Neutrophil (primary cell): ENCODE data around the gene FBXL5.

Source experiments
- H3K27ac ChIP-seq: fragments of 200-600 bp; sonication (generic); 2 replicates; pipeline ENCODE4 v1.5.1; 2016; ENCODE audit warnings: mild to moderate bottlenecking, moderate library complexity
- H3K27me3 ChIP-seq: fragments of 200-600 bp; sonication (generic); 2 replicates; pipeline ENCODE4 v1.6.0; 2016; ENCODE audit warnings: mild to moderate bottlenecking
- H3K36me3 ChIP-seq: fragments of 200-600 bp; sonication (generic); 2 replicates; pipeline ENCODE4 v1.5.1; 2017
- H3K4me1 ChIP-seq, 2 experiments: fragments of 200-600 bp in 1 of 2; sonication (generic) in 1 of 2; 1 replicate in 1 of 2; 2 replicates in 1 of 2; pipeline versions ENCODE4 v1.5.1 to v1.6.1; 2013 to 2016; ENCODE audit warnings: low read depth in 1 of 2, low read length in 1 of 2, mild to moderate bottlenecking in 1 of 2, moderate library complexity in 1 of 2; ENCODE audit not compliant: control insufficient read depth in 1 of 2, insufficient read depth in 1 of 2
- H3K4me3 ChIP-seq, 2 experiments: fragments of 200-600 bp in 1 of 2; sonication (generic) in 1 of 2; 1 replicate in 1 of 2; 2 replicates in 1 of 2; pipeline ENCODE4 v1.5.1; 2013 to 2016; ENCODE audit warnings: low read depth in 1 of 2, low read length in 1 of 2, mild to moderate bottlenecking in 1 of 2, moderate library complexity in 1 of 2
- H3K9me3 ChIP-seq: fragments of 200-600 bp; sonication (generic); 2 replicates; pipeline ENCODE4 v1.5.1; 2016
- CTCF ChIP-seq: fragments of 200-600 bp; sonication (generic); IDR thresholded peaks from 2 replicates; pipeline ENCODE4 v1.5.1; 2016; ENCODE audit warnings: antibody characterized with exemption

Gene FBXL5

GRCh38 chr4:15653864-15654592 lies 1.1 kb downstream of the FBXL5 start:
- H3K4me3 ChIP-seq = peak overlapping the region; percentile 82 to 92
- peaks cover 35% of the 10 kb centered on the region for H3K36me3 ChIP-seq
- TF ChIP-seq CTCF = no peak
- peak overlapping the region; percentile 99 for H3K27ac ChIP-seq
- H3K27me3 ChIP-seq = no peaks in the 10 kb centered on the region
- H3K9me3 ChIP-seq = no peaks in the 10 kb centered on the region
- peaks cover 66 to 88% of the 10 kb centered on the region in 2 experiments for H3K4me1 ChIP-seq

GRCh38 chr4:15653420-15653819 lies 1.7 kb downstream of the FBXL5 start:
- Histone ChIP-seq H3K9me3 (no peaks in the 10 kb centered on the region), H3K27ac (peak overlapping the region; percentile 99), H3K36me3 (peaks cover 41% of the 10 kb centered on the region), H3K27me3 (no peaks in the 10 kb centered on the region), H3K4me3 (peak overlapping the region; percentile 82 to 92), H3K4me1 (peaks cover 72 to 91% of the 10 kb centered on the region in 2 experiments)
- TF ChIP-seq CTCF = no peak

- peak overlapping the region; percentile 99 for H3K27ac ChIP-seq
- H3K4me1 ChIP-seq = peaks cover 77 to 91% of the 10 kb centered on the region in 2 experiments
- peak overlapping the region; percentile 82 to 92 for H3K4me3 ChIP-seq
- no peak for TF ChIP-seq CTCF
- peaks cover 43% of the 10 kb centered on the region for H3K36me3 ChIP-seq
- no peaks in the 10 kb centered on the region for H3K27me3 ChIP-seq
- H3K9me3 ChIP-seq = no peaks in the 10 kb centered on the region
These were observed 2.3 kb downstream of the FBXL5 start for GRCh38 chr4:15652841-15653240.

GRCh38 chr4:15652191-15652590 lies 3.0 kb downstream of the FBXL5 start:
- Histone ChIP-seq H3K4me1 (peaks cover 78 to 91% of the 10 kb centered on the region in 2 experiments), H3K27me3 (no peaks in the 10 kb centered on the region), H3K36me3 (peaks cover 47% of the 10 kb centered on the region), H3K9me3 (no peaks in the 10 kb centered on the region), H3K27ac (peak overlapping the region; percentile 99), H3K4me3 (peak overlapping the region; percentile 82 to 92)
- no peak for TF ChIP-seq CTCF

- H3K9me3 ChIP-seq = no peaks in the 10 kb centered on the region
- no peak for TF ChIP-seq CTCF
- H3K27ac ChIP-seq = peak overlapping the region; percentile 99
- H3K36me3 ChIP-seq = peaks cover 45% of the 10 kb centered on the region
- H3K27me3 ChIP-seq = no peaks in the 10 kb centered on the region
- peaks cover 78 to 89% of the 10 kb centered on the region in 2 experiments for H3K4me1 ChIP-seq
- H3K4me3 ChIP-seq = peak overlapping the region; percentile 82 to 92
These were observed 3.5 kb downstream of the FBXL5 start for GRCh38 chr4:15651676-15652075.
